SJSA1 (cell line): ENCODE data around the gene OPRM1. TPM values are rescaled to one million over a fixed set of nuclear protein-coding genes. Genes with fewer than 3 reads are reported as not detected.

Experiments
- DNase-seq, 2 experiments: peaks; one replicate each; pipeline ENCODE4 v3.0.0-alpha.2; 2015 to 2020; ENCODE audit warnings: low spot score in 2 of 2, low read depth in 1 of 2
- H3K27ac ChIP-seq: fragments of 250-450 bp; sonication (Bioruptor Pico); 2 replicates; pipeline ENCODE4 v1.5.1; 2020; ENCODE audit warnings: mild to moderate bottlenecking, moderate library complexity
- H3K27me3 ChIP-seq: fragments of 250-450 bp; sonication (Bioruptor Pico); replicated peaks from 2 replicates; pipeline ENCODE4 v1.5.1; 2020; ENCODE audit warnings: mild to moderate bottlenecking, moderate library complexity
- H3K36me3 ChIP-seq: fragments of 250-450 bp; sonication (Bioruptor Pico); 2 replicates; pipeline ENCODE4 v1.5.1; 2020; ENCODE audit warnings: mild to moderate bottlenecking
- H3K4me1 ChIP-seq: fragments of 250-450 bp; sonication (Bioruptor Pico); replicated peaks from 2 replicates; pipeline ENCODE4 v1.6.1; 2021; ENCODE audit warnings: mild to moderate bottlenecking
- H3K4me3 ChIP-seq: fragments of 250-450 bp; sonication (Bioruptor Pico); 2 replicates; pipeline ENCODE4 v1.5.1; 2020; ENCODE audit warnings: mild to moderate bottlenecking
- H3K9me3 ChIP-seq: fragments of 250-450 bp; sonication (Bioruptor Pico); replicated peaks from 2 replicates; pipeline ENCODE4 v1.5.1; 2020; ENCODE audit warnings: mild to moderate bottlenecking
- total RNA-seq: library from RNA; depleted of rRNA; stranded (reverse); fragments of >200 nt; shearing (Covaris generic); gene quantifications from 2 replicates; pipeline ENCODE4 v1.2.3, GENCODE V29; 2014

Gene OPRM1
- total RNA-seq, 1 experiment from 2014 or later = not detected

GRCh38 chr6:154210678-154211077 is 171.6 kb downstream of the OPRM1 start:
- H3K4me1 ChIP-seq = no peaks in the 10 kb centered on the region
- DNase-seq = no peak
- no peak overlapping the region for H3K4me3 ChIP-seq
- no peaks in the 10 kb centered on the region for H3K9me3 ChIP-seq
- no peaks in the 10 kb centered on the region for H3K36me3 ChIP-seq
- no peak overlapping the region for H3K27ac ChIP-seq
- H3K27me3 ChIP-seq = peaks cover 4% of the 10 kb centered on the region; the same call in 1 of the 2 replicates

DNA sequence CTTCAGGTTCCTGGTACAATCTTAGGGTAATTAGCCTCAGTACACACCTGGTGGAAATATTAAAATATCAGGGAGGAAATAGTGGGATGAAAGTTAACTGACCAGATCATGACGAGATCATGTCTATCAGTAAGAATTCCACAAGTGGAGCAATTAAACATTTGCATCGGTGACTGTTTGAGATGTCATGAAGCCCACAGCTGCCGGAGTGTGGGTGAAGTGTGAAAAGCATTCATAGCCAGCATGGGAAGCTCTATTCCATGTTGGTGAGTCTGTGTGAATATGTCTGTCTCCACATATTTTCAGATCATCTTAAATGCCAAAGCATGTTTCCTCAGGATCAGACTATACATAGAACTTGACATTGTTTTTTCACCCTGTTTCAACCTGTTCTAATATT is 174.7 kb downstream of the OPRM1 start:
- Histone ChIP-seq H3K9me3 (no peaks in the 10 kb centered on the region), H3K27ac (no peak overlapping the region), H3K4me1 (no peaks in the 10 kb centered on the region), H3K4me3 (no peak overlapping the region), H3K36me3 (no peaks in the 10 kb centered on the region), H3K27me3 (peaks cover 20% of the 10 kb centered on the region)
- DNase-seq = no peak

DNA sequence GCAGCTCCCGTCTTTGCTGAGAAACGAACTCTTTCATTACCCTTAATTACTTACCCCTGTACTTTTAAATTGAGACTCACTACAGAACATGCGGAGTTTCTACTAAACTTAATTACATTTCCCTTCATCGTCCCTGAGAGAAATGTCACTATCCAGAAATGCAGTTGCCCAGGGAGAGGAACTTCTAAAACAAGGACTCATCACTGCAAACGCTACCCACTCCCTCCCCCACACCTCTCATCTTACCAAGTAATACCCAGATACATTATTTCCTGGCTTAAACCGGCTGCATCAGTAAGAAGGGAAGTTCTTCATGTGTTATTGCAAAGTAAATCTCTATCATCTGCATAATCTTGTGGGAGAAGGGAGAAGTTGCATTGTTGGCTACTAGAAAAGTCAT is 179.3 kb downstream of the OPRM1 start:
- Histone ChIP-seq H3K27ac (no peak overlapping the region), H3K4me1 (no peaks in the 10 kb centered on the region), H3K9me3 (no peaks in the 10 kb centered on the region), H3K27me3 (peaks cover 23% of the 10 kb centered on the region), H3K36me3 (no peaks in the 10 kb centered on the region), H3K4me3 (no peak overlapping the region)
- DNase-seq = no peak

DNA sequence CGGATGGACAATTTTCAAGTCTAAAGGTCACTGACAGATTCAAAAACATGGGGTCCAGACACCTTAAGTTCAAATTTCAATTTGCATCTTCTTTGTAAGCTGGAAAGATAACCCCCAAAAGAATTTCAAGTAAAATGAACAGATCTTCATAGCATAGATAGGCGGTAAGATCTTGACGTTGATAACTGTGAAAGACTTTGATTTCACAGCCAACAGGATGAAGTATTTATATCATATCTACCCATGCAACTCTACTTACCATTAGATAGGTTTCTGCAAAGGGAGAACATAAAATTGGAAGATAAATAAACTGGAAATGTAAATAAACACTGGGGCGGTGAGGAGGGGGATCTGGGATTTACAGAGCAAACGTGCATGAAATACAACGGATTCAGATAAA is 179.7 kb downstream of the OPRM1 start:
- Histone ChIP-seq H3K4me1 (no peaks in the 10 kb centered on the region), H3K36me3 (no peaks in the 10 kb centered on the region), H3K27ac (no peak overlapping the region), H3K9me3 (no peaks in the 10 kb centered on the region), H3K27me3 (peaks cover 23% of the 10 kb centered on the region), H3K4me3 (no peak overlapping the region)
- no peak for DNase-seq

DNA sequence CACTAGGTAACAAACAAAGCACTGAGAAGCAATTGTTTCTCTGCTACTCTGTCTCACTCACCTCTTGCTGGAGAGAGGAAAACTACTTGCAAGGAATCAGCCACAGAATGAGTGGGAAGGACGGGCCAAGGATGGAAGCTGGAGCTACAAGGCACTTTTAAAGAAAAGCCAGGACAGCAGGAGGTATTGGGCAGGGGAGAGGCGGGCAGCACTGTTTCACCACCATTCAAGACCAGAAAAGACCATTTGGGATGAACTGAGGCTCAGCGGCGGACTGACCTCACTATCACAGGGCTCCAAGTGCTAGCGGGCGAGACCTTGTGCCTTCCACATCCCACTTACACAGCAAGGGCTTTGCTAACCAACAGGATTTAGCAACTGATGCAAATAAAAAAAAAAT is 180.2 kb downstream of the OPRM1 start:
- no peak overlapping the region for H3K27ac ChIP-seq
- no peaks in the 10 kb centered on the region for H3K9me3 ChIP-seq
- no peak for DNase-seq
- no peaks in the 10 kb centered on the region for H3K36me3 ChIP-seq
- H3K4me1 ChIP-seq = no peaks in the 10 kb centered on the region
- H3K4me3 ChIP-seq = no peak overlapping the region
- H3K27me3 ChIP-seq = peaks cover 23% of the 10 kb centered on the region

DNA sequence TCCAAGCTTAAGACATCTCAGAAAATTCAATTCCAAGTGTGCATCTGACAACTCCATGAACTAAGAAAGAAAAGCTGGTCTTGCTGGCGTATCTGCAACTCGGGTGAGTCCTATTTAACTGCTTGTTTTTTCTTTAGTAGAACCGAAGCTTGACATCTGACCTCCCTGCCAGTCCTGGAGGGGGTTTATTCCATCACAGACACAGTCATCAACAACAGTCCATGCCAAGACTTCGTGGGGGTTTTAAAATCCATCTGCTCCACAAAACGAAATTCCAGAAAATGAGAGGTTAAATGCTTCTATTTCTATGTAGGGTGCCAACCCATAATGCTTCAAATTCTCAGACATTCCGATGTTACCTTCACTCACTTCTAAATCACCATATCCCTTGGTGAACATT is 183.7 kb downstream of the OPRM1 start:
- Histone ChIP-seq H3K36me3 (no peaks in the 10 kb centered on the region), H3K4me3 (no peak overlapping the region), H3K27me3 (peaks cover 13% of the 10 kb centered on the region), H3K4me1 (no peaks in the 10 kb centered on the region), H3K27ac (no peak overlapping the region), H3K9me3 (no peaks in the 10 kb centered on the region)
- no peak for DNase-seq

DNA sequence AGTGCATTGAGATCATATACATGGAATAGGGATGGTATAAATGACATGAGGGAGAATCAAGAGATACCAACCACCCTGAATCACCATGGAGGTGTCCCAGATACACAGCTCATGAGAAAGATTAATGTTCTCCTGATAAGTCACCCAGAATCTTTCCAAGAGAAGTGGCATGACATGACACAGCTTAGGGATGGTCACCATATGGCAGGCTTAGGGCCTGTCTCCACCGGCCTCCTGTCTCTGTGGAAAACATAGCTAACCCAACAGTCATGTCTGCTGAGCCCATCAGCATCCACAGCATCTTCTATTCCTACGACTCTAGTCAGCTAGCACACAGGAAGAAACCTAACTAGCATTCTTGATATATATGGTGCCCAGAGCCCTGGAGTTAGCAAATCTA is 184.3 kb downstream of the OPRM1 start:
- H3K4me3 ChIP-seq = no peak overlapping the region
- DNase-seq = no peak
- H3K9me3 ChIP-seq = no peaks in the 10 kb centered on the region
- H3K36me3 ChIP-seq = no peaks in the 10 kb centered on the region
- H3K27me3 ChIP-seq = peaks cover 7% of the 10 kb centered on the region; the same call in 1 of the 2 replicates
- no peaks in the 10 kb centered on the region for H3K4me1 ChIP-seq
- H3K27ac ChIP-seq = no peak overlapping the region

DNA sequence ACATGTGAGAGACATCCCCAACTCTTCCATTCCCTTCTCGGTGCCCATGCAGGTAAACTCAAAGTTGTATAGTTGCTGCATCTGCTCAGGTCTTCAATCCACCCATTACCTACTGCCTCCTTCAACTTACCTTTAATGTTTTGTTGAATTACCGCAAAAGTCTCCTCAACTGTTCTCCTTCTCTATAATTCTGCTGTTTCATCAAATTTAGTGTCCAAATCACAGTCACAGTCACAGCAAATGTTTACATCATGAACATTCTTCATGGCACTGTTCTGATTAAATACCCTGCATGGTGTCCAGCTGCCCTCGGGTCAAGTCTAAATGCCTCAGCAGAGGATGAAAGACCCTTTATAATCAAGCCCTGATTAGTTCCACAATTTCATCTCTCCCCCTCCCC is 187.4 kb downstream of the OPRM1 start:
- no peaks in the 10 kb centered on the region for H3K9me3 ChIP-seq
- H3K36me3 ChIP-seq = no peaks in the 10 kb centered on the region
- no peaks in the 10 kb centered on the region; the same call in 1 of the 2 replicates for H3K27me3 ChIP-seq
- H3K27ac ChIP-seq = no peak overlapping the region
- H3K4me1 ChIP-seq = no peaks in the 10 kb centered on the region
- no peak for DNase-seq
- H3K4me3 ChIP-seq = no peak overlapping the region

DNA sequence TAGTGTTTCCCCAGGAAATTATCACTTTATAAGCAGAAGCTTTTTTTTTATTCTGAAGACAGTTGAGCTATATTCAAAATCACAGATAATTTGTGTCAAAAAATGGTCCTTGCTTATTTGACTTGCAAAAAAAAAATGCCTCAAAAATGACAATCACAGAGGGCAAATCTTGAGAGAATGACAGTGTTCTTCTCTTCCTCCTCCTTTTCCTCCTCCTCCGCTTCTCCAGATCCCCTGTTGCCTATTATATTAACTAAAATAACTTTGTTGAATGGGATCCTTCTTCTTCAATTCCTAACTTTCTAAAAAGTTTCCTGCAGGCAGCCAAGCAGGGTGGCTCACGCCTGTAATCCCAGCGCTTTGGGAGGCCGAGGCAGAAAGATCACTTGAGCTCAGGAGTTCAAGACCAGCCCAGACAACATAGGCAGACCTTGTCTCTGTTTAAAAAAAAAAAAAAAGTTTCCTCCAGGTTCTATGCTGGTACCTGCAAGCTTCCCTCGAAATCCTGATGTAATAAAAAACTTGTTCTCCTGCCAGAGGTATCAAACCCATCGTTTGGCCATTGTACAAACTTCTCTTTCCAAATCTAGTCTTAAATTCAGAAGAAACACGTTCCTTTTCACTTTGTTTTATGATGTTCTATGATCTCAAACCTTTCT is 189.0 kb downstream of the OPRM1 start:
- Histone ChIP-seq H3K9me3 (no peaks in the 10 kb centered on the region), H3K27me3 (no peaks in the 10 kb centered on the region; the same call in 1 of the 2 replicates), H3K36me3 (no peaks in the 10 kb centered on the region), H3K4me3 (no peak overlapping the region), H3K27ac (no peak overlapping the region), H3K4me1 (no peaks in the 10 kb centered on the region)
- DNase-seq = no peak

DNA sequence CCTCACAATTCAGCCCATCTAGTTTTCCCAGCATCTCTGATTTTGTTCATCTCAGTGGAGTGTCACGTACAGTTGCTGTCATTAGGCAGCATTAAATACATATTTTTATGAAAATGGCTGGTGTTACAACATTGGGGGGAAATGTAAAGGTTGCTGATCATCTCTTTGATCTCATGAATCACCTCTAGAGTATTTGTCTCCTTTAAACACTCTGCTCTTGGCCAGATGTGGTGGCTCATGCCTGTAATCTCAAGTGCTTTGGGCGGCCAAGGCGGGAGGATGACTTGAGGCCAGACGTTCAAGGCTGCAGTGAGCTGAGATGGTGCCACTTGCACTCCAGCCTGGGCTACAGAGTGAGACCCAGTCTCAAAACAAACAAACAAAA is 189.5 kb downstream of the OPRM1 start:
- no peak overlapping the region for H3K4me3 ChIP-seq

DNA sequence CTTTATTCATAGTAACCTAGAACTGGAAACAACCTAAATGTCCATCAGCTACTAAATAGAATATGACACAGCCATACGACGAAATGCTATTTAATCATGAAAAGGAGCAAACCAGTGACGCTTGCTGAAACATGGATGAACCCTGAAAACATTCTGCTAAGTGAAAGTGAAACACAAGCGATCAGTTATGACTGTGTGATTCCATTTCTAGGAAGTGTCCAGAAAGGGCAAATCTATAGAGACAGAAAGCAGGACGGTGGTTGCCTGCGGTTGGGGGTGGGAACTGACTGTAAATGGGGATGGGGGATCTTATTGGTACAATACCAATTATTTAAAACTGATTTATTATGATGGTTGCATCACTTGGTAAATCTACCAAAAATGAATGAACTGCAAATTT is 190.7 kb downstream of the OPRM1 start:
- Histone ChIP-seq H3K36me3 (no peaks in the 10 kb centered on the region), H3K9me3 (no peaks in the 10 kb centered on the region), H3K27me3 (no peaks in the 10 kb centered on the region; the same call in 1 of the 2 replicates), H3K27ac (no peak overlapping the region), H3K4me3 (no peak overlapping the region), H3K4me1 (no peaks in the 10 kb centered on the region)
- DNase-seq = no peak

More for the DNA sequence above, 189.5 kb downstream of the OPRM1 start:
- no peak overlapping the region for H3K27ac ChIP-seq
- H3K4me1 ChIP-seq = no peaks in the 10 kb centered on the region
- no peaks in the 10 kb centered on the region for H3K9me3 ChIP-seq
- no peaks in the 10 kb centered on the region; the same call in 1 of the 2 replicates for H3K27me3 ChIP-seq
- no peaks in the 10 kb centered on the region for H3K36me3 ChIP-seq
- no peak for DNase-seq

GRCh38 chr6:154230393-154230792 is 191.4 kb downstream of the OPRM1 start:
- no peak overlapping the region for H3K27ac ChIP-seq
- H3K36me3 ChIP-seq = no peaks in the 10 kb centered on the region
- H3K4me3 ChIP-seq = no peak overlapping the region
- no peaks in the 10 kb centered on the region for H3K4me1 ChIP-seq
- no peak for DNase-seq
- no peaks in the 10 kb centered on the region for H3K9me3 ChIP-seq
- H3K27me3 ChIP-seq = no peaks in the 10 kb centered on the region

DNA sequence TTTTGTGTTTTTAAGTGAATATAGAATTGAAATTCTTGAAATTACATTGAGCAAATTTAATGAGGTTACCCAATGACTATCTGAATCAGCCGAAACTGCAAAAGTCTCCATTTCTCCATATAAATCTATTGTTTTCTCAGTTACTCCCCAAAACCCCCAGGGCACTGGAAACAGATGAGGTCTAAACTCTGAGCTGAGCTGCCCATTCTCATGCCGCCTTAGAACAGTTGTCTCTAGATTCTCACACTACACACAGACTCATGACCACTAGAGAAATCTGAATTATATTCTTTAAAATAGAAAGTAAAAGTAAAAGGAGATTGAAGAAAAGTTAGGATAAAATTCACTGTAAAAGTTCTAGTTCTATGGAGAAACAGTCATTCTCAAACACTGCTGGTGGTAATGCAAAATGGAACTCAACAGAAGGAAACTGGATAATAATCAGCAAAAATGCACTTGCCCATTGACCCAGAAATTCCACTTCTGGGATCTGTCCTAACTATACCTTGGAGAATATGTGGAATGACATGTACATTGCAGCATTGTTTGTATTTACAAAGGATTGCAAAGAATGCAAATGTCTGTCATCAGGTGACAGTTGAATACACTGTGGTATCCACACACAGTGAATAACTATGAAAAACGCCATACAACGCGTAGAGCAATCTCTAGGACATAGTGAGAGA is 192.0 kb downstream of the OPRM1 start:
- Histone ChIP-seq H3K27ac (no peak overlapping the region), H3K4me3 (no peak overlapping the region), H3K4me1 (no peaks in the 10 kb centered on the region), H3K27me3 (no peaks in the 10 kb centered on the region), H3K36me3 (no peaks in the 10 kb centered on the region), H3K9me3 (no peaks in the 10 kb centered on the region)
- DNase-seq = no peak

GRCh38 chr6:154232013-154232910 is 193.2 kb downstream of the OPRM1 start:
- Histone ChIP-seq H3K9me3 (no peaks in the 10 kb centered on the region), H3K36me3 (no peaks in the 10 kb centered on the region), H3K27ac (no peak overlapping the region), H3K27me3 (no peaks in the 10 kb centered on the region), H3K4me1 (no peaks in the 10 kb centered on the region), H3K4me3 (no peak overlapping the region)
- DNase-seq = no peak
